ENCODE data around the gene MBTD1. TPM values are rescaled to one million over a fixed set of nuclear protein-coding genes. Genes with fewer than 3 reads are reported as not detected.

The MBTD1 gene
- polyA plus RNA-seq, 2 of the 4 experiments (the other 2 are of a cell fraction): 8.1 to 13.4 TPM

- ChIA-PET CTCF (interaction anchor here (0.7 to 2.1 kb wide), 6 partner anchors 11 to 168 kb away, joined by 3 to 5 read pairs (median 3); partner anchors contain the start of gene NME1), POLR2A (no interaction called here)
- Histone ChIP-seq H3K9me3 (no peaks in the 10 kb centered on the region), H3K4me3 (no peak overlapping the region), H3K27ac (no peak overlapping the region), H3K4me1 (peaks cover 21% of the 10 kb centered on the region), H3K4me2 (no peak overlapping the region)
- no peak for ATAC-seq
- 100% methylated on average over 1 of the region's 1 CpG for WGBS (ENCODE audit: missing lambda C conversion rate)
- TF ChIP-seq RCOR1 (IDR thresholded peaks at IDR 0.05; ENCODE audit: low read depth, low read length) (no peak), EHMT2 (IDR thresholded peaks at IDR 0.05; ENCODE audit: low read depth) (no peak), BHLHE40 (IDR thresholded peaks at IDR 0.05; ENCODE audit: low read depth, low read length) (no peak), BCL3 (IDR thresholded peaks at IDR 0.05) (no peak), REST (IDR thresholded peaks at IDR 0.05) (no peak), TP53 (CRISPR knock-in tag; IDR thresholded peaks at IDR 0.05) (no peak), HOXA7 (CRISPR knock-in tag; IDR thresholded peaks at IDR 0.05) (no peak), PHF8 (IDR thresholded peaks at IDR 0.05; ENCODE audit: borderline replicate concordance, low read depth) (no peak), USF2 (IDR thresholded peaks at IDR 0.05) (no peak), POLR2A (IDR thresholded peaks at IDR 0.05; ENCODE audit: low read length) (no peak), MAX (IDR thresholded peaks at IDR 0.05) (no peak), CEBPB (IDR thresholded peaks at IDR 0.05) (no peak), E2F6 (IDR thresholded peaks at IDR 0.05; ENCODE audit: borderline replicate concordance, low read depth) (no peak), CBX2 (IDR thresholded peaks at IDR 0.05; ENCODE audit: borderline replicate concordance, low read depth) (no peak), HEYL (CRISPR knock-in tag; IDR thresholded peaks at IDR 0.05) (no peak), ZSCAN20 (CRISPR knock-in tag; IDR thresholded peaks at IDR 0.05) (no peak)
- FAIRE-seq: no peak
- DNase-seq (ENCODE audit: low read depth in 1 of 2, low spot score in 1 of 2): no peak
Observed at GRCh38 chr17:51169340-51169739, 90.5 kb downstream of the MBTD1 start.

- no peaks in the 10 kb centered on the region for H3K9me3 ChIP-seq
- peak overlapping the region; percentile 94 for H3K27ac ChIP-seq
- ATAC-seq: peak; percentile 40 to 67
- DNase-seq (ENCODE audit: low read depth in 1 of 2, low spot score in 1 of 2): peak; percentile 62 to 95
- WGBS (ENCODE audit: missing lambda C conversion rate): 9% methylated on average over 42 of the region's 42 CpGs
- FAIRE-seq: no peak
- ChIA-PET CTCF (interaction anchor here (0.7 to 3.3 kb wide), 6 partner anchors 11 to 674 kb away, joined by 3 to 20 read pairs (median 5); partner anchors contain the start of gene SPAG9), POLR2A (interaction anchor here (2.0 kb wide), 1 partner anchor 14 kb away, joined by 10 read pairs; the partner anchor contains the start of gene NME1)
- H3K4me3 ChIP-seq: peak overlapping the region; percentile 88
- H3K4me1 ChIP-seq: peaks cover 21% of the 10 kb centered on the region
- H3K4me2 ChIP-seq: peak overlapping the region; percentile 96
- no peak for TF ChIP-seq E2F6 (IDR thresholded peaks at IDR 0.05; ENCODE audit: borderline replicate concordance, low read depth)
- no peak for TF ChIP-seq ESRRA (IDR thresholded peaks at IDR 0.05; ENCODE audit: borderline replicate concordance, low read length)
- TF ChIP-seq TP53 (CRISPR knock-in tag; IDR thresholded peaks at IDR 0.05): no peak
- TF ChIP-seq HOXB13 (CRISPR knock-in tag; IDR thresholded peaks at IDR 0.05; ENCODE audit: low read depth): no peak
- no peak for TF ChIP-seq KDM5A (IDR thresholded peaks at IDR 0.05)
- TF ChIP-seq ZFP36 (IDR thresholded peaks at IDR 0.05; ENCODE audit: borderline replicate concordance, partially characterized antibody): no peak
- TF ChIP-seq HDAC2 (IDR thresholded peaks at IDR 0.05): no peak
- no peak for TF ChIP-seq ZNF302 (CRISPR knock-in tag; IDR thresholded peaks at IDR 0.05)
- no peak for TF ChIP-seq REST (IDR thresholded peaks at IDR 0.05)
- TF ChIP-seq NPAS2 (CRISPR knock-in tag; IDR thresholded peaks at IDR 0.05; ENCODE audit: borderline replicate concordance): no peak
- no peak for TF ChIP-seq KDM1A (IDR thresholded peaks at IDR 0.05; ENCODE audit: low read depth)
- TF ChIP-seq HEYL (CRISPR knock-in tag; IDR thresholded peaks at IDR 0.05): no peak
Observed at GRCh38 chr17:51166987-51167931, 92.6 kb downstream of the MBTD1 start.
